DMS153 treated with DMSO at 0.1 percent for 48 hours (cell line): ENCODE data around the gene COPE.

ENCODE experiments used
- DNase-seq: peaks from one replicate; lab custom pipeline; 2025; ENCODE audit not compliant: unreplicated experiment; lab: John Stamatoyannopoulos, UW

Gene COPE

GRCh38 chr19:18868380-18869022 lies 50.7 kb downstream of the COPE start:
- DNase-seq, result no peak

- no peak for DNase-seq
Measured at GRCh38 chr19:18867751-18868150, 51.4 kb downstream of the COPE start.

DNA sequence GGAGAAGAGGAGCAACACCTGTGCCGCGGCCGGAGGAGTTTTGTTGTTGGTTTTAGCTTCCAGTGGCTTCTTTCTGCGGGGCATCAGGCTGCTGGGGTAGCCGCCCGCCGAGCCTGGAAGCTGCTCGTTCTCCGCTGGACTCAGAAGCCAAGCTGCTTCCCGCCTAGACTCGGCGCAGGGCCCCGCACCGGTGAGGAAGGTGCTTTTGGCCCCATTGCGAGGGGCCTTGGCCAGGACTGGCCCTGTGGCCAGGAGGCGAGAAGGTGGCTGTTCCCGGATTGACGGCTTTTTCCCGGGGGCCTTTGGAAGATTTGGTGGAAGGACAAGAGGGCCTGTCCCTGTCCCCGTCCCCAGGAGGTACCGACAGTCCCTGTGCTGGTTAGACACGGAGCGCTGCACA lies 52.0 kb downstream of the COPE start:
- no peak for DNase-seq

DNA sequence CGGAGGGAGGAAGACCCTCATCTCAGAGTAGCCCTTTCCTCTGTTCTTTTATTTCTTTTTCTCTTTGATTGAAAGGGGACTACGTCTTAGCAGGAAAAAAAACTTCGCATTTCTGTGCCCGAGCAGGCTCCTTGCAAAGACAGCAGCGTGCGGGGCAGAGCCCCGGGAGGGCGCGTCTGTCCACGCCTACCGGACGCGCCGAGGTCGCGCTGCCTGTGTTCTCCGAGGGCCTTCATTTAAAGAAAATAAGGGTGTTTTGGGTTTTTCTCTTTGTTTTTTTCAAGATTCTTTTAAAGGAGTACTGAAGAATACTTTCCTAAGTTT lies 52.4 kb downstream of the COPE start:
- DNase-seq, result no peak

DNA sequence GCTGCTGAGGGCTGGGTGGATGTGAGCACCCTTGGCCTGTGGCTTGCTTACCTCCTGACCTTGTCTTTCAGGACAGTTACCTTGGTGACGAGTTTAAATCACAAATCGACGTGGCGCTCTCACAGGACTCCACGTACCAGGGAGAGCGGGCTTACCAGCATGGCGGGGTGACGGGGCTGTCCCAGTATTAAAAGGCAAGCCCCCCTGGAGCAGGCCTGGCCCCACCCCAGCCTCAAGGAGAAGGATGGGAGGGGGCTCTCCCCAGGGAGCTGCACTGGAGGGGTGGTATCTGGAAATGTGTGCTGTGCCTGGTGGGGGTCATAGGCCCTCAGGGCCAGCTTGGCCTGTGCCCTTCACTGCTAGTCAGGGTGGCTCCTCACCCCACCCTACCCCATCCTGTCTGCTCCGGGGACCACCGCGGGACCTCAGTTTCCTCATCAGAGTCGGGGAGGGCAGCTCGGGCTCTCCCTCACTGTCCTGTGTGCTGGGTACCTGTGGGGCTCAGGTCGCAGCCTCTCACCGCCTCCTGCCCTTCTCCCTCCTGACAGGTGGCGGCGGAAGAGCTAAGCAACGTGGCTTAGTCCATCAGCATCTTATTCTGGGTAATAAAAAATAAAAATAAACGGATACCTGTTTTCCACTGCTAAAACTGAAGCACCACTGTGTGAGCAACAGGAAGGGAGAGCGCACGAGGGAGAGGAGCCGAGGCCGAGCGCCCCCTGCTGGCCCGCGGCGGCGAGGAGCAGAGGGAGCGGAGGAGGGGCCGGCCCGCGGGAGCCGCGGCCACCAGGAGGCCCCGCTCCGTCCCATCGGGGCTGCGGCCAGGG lies 53.0 kb downstream of the COPE start:
- DNase-seq, result no peak

- DNase-seq, result no peak
Measured at GRCh38 chr19:18865106-18865972, 53.8 kb downstream of the COPE start.

GRCh38 chr19:18863843-18864362 lies 55.3 kb downstream of the COPE start:
- no peak for DNase-seq

GRCh38 chr19:18862976-18863842 lies 56.0 kb downstream of the COPE start:
- no peak for DNase-seq

DNA sequence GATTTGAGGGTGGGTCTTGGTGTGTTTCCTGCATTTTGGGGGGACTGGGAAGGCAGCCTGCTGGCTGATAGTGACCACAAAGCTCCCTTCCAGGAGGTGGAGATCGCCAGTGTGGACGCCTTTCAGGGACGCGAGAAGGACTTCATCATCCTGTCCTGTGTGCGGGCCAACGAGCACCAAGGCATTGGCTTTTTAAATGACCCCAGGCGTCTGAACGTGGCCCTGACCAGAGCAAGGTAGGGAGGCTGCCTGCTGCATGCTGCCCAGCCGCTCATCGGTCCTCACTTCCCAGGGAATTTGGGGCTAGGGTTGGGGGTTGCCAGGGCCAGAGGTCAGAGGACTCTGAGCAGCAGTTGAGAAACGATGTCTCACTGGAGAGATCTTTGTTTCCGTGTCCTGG lies 57.3 kb downstream of the COPE start:
- DNase-seq, result no peak

GRCh38 chr19:18861235-18861634 lies 58.0 kb downstream of the COPE start:
- no peak for DNase-seq

DNA sequence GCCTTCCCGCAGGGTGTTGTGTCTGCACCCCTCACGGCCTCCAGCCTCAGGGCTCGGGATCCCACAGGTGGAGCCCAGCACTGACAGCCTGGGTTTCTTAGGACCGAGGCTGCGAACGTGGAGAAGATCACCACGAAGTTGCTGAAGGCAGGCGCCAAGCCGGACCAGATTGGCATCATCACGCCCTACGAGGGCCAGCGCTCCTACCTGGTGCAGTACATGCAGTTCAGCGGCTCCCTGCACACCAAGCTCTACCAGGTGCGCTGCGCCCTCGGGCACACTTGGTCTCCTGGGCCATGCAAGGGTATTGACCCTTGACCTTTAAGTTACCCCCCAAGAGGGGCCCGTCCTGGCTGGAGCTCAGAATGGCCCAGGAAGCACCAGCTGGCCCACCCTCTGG lies 58.5 kb downstream of the COPE start:
- DNase-seq, result no peak

DNA sequence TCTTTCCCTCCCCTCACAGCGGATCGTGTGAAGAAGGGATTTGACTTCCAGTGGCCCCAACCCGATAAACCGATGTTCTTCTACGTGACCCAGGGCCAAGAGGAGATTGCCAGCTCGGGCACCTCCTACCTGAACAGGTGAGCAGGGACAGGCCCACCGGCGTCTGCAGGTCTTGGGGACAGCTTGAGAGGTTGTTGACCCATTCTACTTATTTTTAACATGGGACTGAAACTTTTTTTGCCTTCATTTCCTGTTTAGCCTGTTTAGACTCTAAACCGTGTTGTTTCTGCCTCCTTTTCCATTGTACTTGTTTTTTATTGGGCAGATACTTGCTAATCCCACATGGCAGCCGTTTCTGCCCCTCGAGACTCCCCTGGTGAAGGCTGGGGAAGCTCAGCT lies 58.9 kb downstream of the COPE start:
- no peak for DNase-seq

DNA sequence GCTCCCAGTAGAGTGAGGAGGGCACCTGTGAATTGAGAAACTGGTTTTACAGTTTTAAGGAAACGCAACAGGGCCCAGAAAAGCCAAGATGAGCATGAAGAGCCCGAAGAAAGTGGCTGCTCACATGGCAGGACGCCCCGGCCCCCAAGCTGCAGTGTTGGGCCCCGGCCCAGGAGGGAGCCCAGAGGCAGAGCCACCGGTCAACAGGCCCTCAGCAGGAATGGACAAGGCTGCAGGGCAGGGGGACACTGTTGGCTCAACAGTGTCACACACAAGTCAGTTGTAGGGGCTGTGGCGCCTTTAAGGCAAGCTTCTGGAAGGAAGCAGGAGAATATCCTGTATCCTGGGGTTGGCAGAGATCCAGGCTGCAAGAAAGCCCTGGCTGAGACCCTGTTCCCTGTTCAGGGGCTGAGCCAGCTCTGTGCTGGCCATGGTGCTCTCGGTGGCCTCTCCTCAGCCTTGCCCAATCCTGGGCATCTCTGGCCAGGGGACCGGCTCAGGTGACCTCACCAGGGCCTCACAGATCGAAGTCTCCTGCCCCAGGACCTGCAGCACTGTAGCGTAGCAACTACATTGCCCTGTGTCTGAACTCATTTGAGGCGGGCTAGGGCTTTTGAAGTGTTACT lies 59.4 kb downstream of the COPE start:
- DNase-seq, result no peak

DNA sequence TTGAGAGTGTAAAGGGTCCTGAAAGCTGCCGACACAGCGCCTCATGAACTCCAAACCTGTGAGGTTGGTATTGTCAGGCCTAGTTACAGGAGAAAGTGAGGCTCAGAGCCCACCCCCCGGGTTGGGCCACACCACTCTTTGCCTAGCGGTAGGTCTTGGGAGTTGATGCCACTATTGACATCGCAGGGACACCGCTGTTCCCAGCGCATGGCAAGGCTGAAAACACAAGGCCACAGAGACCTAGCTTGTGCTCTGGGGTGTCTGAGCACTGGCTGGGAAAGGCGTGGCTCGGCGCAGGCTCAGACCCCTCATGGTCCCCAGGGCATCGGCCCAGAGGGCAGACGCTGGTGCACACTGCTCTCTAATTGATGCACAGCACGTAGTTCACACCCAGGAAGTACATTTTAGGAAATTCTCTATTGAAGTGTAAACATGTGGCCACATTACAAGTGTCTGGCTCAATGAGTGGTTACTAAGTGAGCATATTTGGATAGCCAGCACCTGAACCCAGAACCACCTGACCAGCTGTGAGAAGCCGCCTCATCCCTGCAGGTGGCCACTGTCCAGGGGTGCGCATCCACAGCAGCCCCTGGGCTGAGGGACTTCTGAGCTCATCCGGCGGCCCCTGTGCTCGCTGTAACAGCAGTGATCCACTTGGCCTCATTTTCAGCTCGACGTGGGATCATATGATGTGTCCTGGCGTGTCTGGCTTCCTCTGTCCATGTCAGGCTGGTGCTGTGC lies 60.1 kb downstream of the COPE start:
- DNase-seq, result no peak

DNA sequence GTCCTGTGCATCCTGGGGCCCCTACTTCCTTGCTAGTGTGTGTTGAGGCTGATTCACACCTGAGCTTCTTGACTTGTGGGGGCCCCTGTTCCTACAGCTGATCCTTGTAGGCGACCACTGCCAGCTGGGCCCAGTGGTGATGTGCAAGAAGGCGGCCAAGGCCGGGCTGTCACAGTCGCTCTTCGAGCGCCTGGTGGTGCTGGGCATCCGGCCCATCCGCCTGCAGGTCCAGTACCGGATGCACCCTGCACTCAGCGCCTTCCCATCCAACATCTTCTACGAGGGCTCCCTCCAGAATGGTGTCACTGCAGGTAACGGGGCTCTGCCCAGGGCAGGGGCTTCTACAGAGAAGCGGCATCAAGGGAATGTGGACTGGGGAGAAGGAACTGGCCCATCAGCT lies 62.0 kb downstream of the COPE start:
- no peak for DNase-seq

DNA sequence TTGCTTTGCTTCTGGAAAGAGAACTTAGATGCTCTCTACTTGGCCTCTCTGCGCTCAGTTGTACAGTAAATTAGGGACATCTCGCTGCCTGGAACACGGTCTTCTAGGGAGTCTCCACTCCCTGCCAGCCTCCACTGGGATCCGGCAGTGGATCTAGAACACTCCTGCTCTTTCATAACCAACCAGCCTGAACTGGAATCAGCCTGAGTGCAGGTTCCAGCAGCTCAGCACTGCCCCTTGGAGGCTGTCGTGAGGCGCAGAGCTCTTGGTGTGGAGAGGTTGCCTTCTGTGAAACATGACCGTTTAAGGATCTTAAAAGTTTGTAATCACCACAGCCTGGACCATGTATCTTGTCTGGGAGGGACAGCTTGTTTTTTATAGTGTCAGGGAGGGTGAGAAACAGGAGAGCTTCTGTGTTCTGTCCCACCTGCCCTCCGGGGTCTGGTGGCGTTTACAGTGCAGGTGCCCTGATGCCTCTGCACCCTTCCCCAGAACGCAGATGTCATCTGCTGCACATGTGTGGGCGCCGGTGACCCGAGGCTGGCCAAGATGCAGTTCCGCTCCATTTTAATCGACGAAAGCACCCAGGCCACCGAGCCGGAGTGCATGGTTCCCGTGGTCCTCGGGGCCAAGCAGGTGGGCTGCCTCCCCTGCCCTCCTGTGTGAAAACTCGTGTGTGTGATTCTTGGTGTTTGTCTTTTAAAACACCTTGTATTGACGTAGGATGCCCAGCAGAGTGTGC lies 62.6 kb downstream of the COPE start:
- no peak for DNase-seq

DNA sequence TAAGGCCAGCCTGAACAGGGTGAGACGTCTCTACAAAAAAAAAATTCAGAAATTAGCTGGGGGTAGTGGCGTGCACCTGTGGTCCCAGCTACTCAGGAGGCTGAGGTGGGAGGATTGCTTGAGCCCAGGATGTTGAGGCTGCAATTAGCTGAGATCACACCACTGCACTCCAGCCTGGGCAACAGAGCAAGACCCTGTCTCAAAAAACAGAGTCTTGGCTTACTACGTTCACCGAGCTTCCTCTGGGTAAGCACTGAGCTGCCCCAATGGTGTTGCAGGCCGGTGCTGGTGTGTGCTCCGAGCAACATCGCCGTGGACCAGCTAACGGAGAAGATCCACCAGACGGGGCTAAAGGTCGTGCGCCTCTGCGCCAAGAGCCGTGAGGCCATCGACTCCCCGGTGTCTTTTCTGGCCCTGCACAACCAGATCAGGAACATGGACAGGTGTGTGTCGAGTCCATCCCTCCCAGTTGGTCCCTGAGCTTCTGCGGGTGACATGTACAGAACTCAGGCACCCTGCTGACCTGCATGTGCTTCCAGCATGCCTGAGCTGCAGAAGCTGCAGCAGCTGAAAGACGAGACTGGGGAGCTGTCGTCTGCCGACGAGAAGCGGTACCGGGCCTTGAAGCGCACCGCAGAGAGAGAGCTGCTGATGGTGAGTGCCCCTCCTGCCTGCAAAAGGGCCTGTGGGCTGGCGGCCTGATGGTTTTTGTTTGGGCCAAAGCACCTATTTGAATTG lies 63.4 kb downstream of the COPE start:
- DNase-seq, result no peak

DNA sequence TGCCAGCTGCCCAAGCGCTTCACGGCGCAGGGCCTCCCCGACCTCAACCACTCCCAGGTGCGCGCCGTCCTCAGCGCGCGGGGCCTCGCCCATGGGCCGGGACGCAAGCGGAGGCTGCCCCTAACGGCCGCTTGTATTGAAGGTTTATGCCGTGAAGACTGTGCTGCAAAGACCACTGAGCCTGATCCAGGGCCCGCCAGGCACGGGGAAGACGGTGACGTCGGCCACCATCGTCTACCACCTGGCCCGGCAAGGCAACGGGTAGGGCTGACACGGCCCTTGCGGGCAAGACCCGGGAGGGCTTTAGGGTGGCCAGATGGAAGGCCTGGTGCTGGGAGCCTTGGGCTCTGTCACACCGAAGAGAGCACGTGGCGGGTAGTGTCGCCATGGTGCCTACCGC lies 64.2 kb downstream of the COPE start:
- DNase-seq, result no peak
